Measurements from ENCODE around the gene SPATA24. TPM values are rescaled to one million over a fixed set of nuclear protein-coding genes. Genes with fewer than 3 reads are reported as not detected.
A peak's percentile ranks its signal among the peaks of the same experiment; 100 is the strongest.

SPATA24 gene
- total and polyA plus RNA-seq, 10 donors, result 2.1 to 9.5 (median 4.3) TPM

DNA sequence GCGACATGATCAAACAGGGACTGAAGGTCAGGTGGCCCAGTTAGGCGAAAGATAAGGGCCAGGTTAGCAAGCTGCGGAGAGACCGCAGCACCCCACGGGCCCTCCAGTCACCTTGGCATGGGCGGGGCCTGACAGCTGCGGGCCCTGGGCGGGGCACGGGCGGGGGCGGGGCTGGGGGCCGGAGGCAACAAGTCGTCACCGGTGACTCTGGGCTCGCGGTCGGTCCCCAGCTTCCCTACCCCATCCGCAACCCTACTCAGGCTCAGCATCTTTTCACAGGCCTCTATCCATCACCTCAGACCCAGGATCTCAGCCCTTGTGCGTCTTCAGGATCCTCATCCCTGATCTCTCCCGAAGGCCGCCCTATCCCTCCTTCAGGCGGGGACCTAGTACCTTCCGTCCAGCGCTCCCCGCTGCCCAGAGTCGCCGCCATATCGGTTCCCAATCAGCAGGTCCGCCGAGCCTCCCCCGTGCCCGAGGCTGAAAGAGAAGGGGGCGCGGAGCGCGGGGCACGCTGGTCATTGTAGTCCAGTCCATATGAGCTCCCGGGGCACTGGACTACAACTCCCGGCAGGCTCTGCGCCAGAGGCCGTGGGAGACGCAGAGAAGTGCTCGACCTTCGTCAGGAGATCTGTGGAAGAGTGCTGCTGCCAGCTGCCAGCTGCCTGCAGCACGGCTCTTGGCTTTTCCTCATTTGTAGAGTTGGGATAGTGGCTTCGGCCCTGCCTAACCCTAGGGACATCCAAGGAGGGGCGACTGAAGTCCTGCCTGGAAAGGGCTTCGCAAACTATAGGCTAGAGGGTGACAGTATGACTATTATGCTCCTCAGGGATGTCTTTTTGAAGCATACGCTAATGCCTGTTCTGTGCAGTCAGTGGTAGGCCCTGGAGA lies 35.4 kb upstream of the SPATA24 start, which contains the start of gene DNAJC18:
Gene DNAJC18 (minus strand): TSS at position 513 of the 891 bp plus-strand sequence. CDS start 80 bp downstream, at position 433.
- H3K27me3 ChIP-seq (replicated peaks in 1 of 7), result no peaks in the 10 kb centered on the region
- WGBS, 5 donors, result 3 to 10% (median 4%) methylated on average over 22 to 49 of the region's 49 CpGs
- peak within 1 kb of the TSS; percentile 58 to 87 (median 71) for H3K4me3 ChIP-seq
- H3K27ac ChIP-seq, result peak within 1 kb of the TSS; percentile 91 to 99 (median 98)
- no peaks in the 10 kb centered on the region for H3K9me3 ChIP-seq
- DNase-seq, result peak; percentile 98
- H3K4me1 ChIP-seq, result peaks cover 7 to 36% (median 14%) of the 10 kb centered on the region in 6 donors
- H3K36me3 ChIP-seq, result peaks cover 0 to 21% (median 0%) of the 10 kb centered on the region in 6 donors
- TF ChIP-seq POLR2AphosphoS5 (IDR thresholded peaks at IDR 0.05), result peak; percentile 89 to 93 (median 90)
- peak in 2 of 11 experiments; percentile 3 to 29 for TF ChIP-seq CTCF (IDR thresholded peaks at IDR 0.05 in 8 of 11, conservative IDR thresholded peaks at IDR 0.05 in 3 of 11)
- peak in 2 of 3 donors; percentile 1 to 64 for TF ChIP-seq POLR2A (IDR thresholded peaks at IDR 0.05)
- intact Hi-C loops (cut with DNase I; ENCODE audit: low total_unique reads), result no loop called here

GRCh38 chr5:139438707-139439012 lies 34.8 kb upstream of the SPATA24 start:
- Histone ChIP-seq H3K27ac (peak overlapping the region; percentile 91 to 99 (median 98)), H3K4me3 (peak overlapping the region; percentile 58 to 87 (median 71)), H3K36me3 (peaks cover 0 to 27% (median 0%) of the 10 kb centered on the region in 6 donors), H3K4me1 (peaks cover 7 to 30% (median 14%) of the 10 kb centered on the region in 6 donors), H3K27me3 (replicated peaks in 1 of 7) (no peaks in the 10 kb centered on the region), H3K9me3 (no peaks in the 10 kb centered on the region)
- TF ChIP-seq CTCF (IDR thresholded peaks at IDR 0.05 in 8 of 11, conservative IDR thresholded peaks at IDR 0.05 in 3 of 11), result no peak
- TF ChIP-seq POLR2AphosphoS5 (IDR thresholded peaks at IDR 0.05), result no peak
- no peak for TF ChIP-seq POLR2A (IDR thresholded peaks at IDR 0.05)
- no peak for DNase-seq
- intact Hi-C loops (cut with DNase I; ENCODE audit: low total_unique reads), result no loop called here
- 38 to 51% (median 42%) methylated on average over 8 of the region's 8 CpGs for WGBS, 5 donors

- no peak for DNase-seq
- H3K36me3 ChIP-seq, result peaks cover 0 to 43% (median 0%) of the 10 kb centered on the region in 6 donors
- WGBS, 5 donors, result 94 to 98% (median 97%) methylated on average over 3 of the region's 3 CpGs
- H3K4me1 ChIP-seq, result peaks cover 7 to 27% (median 14%) of the 10 kb centered on the region in 6 donors
- no peaks in the 10 kb centered on the region for H3K9me3 ChIP-seq
- H3K27ac ChIP-seq, result no peak overlapping the region
- intact Hi-C loops (cut with DNase I; ENCODE audit: low total_unique reads), result no loop called here
- no peaks in the 10 kb centered on the region for H3K27me3 ChIP-seq (replicated peaks in 1 of 7)
- no peak for TF ChIP-seq POLR2AphosphoS5 (IDR thresholded peaks at IDR 0.05)
- no peak for TF ChIP-seq POLR2A (IDR thresholded peaks at IDR 0.05)
- TF ChIP-seq CTCF (IDR thresholded peaks at IDR 0.05 in 8 of 11, conservative IDR thresholded peaks at IDR 0.05 in 3 of 11), result no peak
- no peak overlapping the region for H3K4me3 ChIP-seq
These were observed 31.8 kb upstream of the SPATA24 start for GRCh38 chr5:139435676-139436075.

DNA sequence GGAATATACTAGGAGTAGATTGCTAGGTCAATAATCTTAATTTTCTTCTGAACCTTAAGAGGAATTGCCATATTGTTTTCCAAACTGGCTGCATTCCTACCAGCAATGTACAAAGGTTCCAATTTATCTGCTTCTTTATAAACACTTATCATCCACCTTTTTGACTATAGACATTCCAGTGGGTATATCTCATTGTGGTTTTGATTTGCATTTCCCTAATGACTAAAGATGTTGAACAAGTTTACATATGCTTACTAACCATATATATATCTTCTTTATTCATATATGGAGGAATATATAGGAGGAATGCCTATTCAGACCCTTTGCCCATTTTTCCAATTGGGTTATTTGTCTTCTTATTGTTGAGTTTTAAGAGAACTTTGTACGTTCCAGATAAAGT lies 27.8 kb upstream of the SPATA24 start:
- TF ChIP-seq POLR2AphosphoS5 (IDR thresholded peaks at IDR 0.05), result no peak
- TF ChIP-seq CTCF (IDR thresholded peaks at IDR 0.05 in 8 of 11, conservative IDR thresholded peaks at IDR 0.05 in 3 of 11), result no peak
- TF ChIP-seq POLR2A (IDR thresholded peaks at IDR 0.05), result no peak
- intact Hi-C loops (cut with DNase I; ENCODE audit: low total_unique reads), result no loop called here
- no peak overlapping the region for H3K4me3 ChIP-seq
- peaks cover 0 to 55% (median 4%) of the 10 kb centered on the region in 6 donors for H3K36me3 ChIP-seq
- H3K4me1 ChIP-seq, result no peaks in the 10 kb centered on the region
- no peak overlapping the region for H3K27ac ChIP-seq
- 91 to 100% (median 92%) methylated on average over 1 of the region's 1 CpG for WGBS, 5 donors
- no peaks in the 10 kb centered on the region for H3K27me3 ChIP-seq (replicated peaks in 1 of 7)
- H3K9me3 ChIP-seq, result no peaks in the 10 kb centered on the region
- DNase-seq, result no peak
